ENCODE results near the gene FHOD1. TPM values are rescaled to one million over a fixed set of nuclear protein-coding genes. Genes with fewer than 3 reads are reported as not detected.

Gene FHOD1
- total and polyA plus RNA-seq, 2 of the 13 experiments (the other 11 are each of a cell fraction or from before 2014, with no cell fraction given) = 20.0 to 20.8 TPM

DNA sequence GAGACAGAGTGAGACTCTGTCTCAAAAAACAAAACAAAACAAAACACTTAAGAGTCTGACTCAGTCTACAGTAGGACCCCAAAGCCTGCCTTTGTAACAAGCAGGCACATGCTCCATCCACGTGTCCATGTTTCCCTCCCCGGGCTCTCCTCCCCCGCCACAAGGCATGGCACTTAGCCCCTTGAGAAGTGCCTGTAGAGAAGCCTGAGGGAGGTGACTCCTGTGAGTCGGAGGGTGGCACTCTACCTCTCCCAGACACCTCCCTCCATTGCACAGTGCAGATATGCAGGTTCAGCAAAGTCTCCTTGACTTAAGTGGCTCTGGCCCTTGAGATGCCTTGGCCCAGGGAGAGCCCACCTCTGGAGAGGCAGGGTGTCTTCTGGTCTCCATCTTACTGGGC, 6.8 kb downstream of the FHOD1 start:
- POLR2A ChIA-PET = no interaction called here
- H4K20me1 ChIP-seq (ENCODE audit: insufficient read depth, low read length) = no peaks in the 10 kb centered on the region
- H3K9me3 ChIP-seq (ENCODE audit: low read length) = no peaks in the 10 kb centered on the region
- TF ChIP-seq ZNF446 (CRISPR knock-in tag; IDR thresholded peaks at IDR 0.05) (peak; percentile 48; the same call in 1 of the 2 replicates), ESRRA (CRISPR knock-in tag; IDR thresholded peaks at IDR 0.05; ENCODE audit: low read depth) (no peak)
- peak overlapping the region; percentile 34 for H3K27ac ChIP-seq (ENCODE audit: extremely low read length, insufficient read depth, low read length)
- no TSS peak for BruUV-seq (replicated peaks)
- CTCF ChIA-PET (ENCODE audit: low intra/inter-chr PET ratio, low total read pairs) = no interaction called here
- H3K27me3 ChIP-seq (ENCODE audit: control insufficient read depth in 1 of 2, insufficient read depth in 2 of 2, low read length in 2 of 2) = no peaks in the 10 kb centered on the region
- DNase-seq (ENCODE audit: low spot score) = no peak
- no peak overlapping the region for H3K4me2 ChIP-seq (ENCODE audit: low read depth, low read length)
- intact Hi-C loops (cut with micrococcal nuclease; ENCODE audit: unreplicated experiment) = no loop called here
- H3K79me2 ChIP-seq (ENCODE audit: insufficient read depth, low read length) = no peaks in the 10 kb centered on the region
- peaks cover 35% of the 10 kb centered on the region for H3K4me1 ChIP-seq (ENCODE audit: insufficient read depth, low read length)
- WGBS (ENCODE audit: low lambda C conversion rate) = 98% methylated on average over 4 of the region's 4 CpGs
- no peak overlapping the region for H3K4me3 ChIP-seq (replicated peaks in 1 of 3; ENCODE audit: insufficient read depth in 1 of 3, low read depth in 2 of 3, low read length in 3 of 3)
- H2AFZ ChIP-seq (ENCODE audit: low read length) = no peak overlapping the region
- peaks cover 23 to 40% of the 10 kb centered on the region in 2 experiments for H3K36me3 ChIP-seq (replicated peaks in 1 of 2; ENCODE audit: control insufficient read depth in 1 of 2, insufficient read depth in 2 of 2, low read length in 2 of 2)
- in situ Hi-C loops (cut with HindIII; ENCODE audit: extremely low pct_ligation_motif_present, low pct_unique_long_range_greater_than_20kb) = no loop called here
- no peak for ATAC-seq
- H3K9ac ChIP-seq (ENCODE audit: insufficient read depth, low read depth, low read length) = no peak overlapping the region
- FAIRE-seq = no peak

DNA sequence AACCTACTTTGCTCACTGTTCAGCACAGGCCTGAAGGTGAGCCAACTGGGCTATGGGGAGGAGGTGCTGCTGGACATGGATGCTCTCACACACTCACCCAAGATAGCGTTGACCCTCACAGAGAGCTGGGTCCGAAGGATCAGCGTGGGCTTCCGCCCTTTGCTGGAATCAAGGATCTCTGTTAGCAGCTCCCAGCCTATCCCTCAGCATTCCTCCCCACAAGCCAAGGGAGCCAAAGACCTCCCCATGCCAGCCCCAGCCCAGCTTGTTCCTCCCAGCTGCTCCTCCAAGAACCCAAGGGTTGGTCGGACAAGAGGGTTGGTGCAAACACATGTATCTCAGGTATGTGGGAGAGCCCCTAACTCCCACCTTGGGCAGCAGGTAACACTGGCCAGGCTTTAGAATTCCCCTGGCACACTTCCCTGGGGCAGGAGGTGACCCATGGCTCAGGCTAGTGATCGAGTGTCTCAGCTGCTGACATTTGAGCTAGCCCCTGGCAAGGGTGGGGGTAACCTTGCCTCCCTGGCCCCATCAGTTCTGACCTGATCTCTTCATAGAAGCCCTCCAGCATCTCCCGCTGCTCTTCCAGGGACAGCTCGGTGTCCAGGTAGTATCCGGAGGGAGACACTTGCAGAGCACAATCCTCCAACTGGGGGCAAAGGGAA, 8.3 kb downstream of the FHOD1 start:
- POLR2A ChIA-PET = interaction anchor here (1.4 kb wide), 1 partner anchor 12 kb away, joined by 3 read pairs; the partner anchor contains the start of gene TMEM208
- in situ Hi-C loops (cut with HindIII; ENCODE audit: extremely low pct_ligation_motif_present, low pct_unique_long_range_greater_than_20kb) (no loop called here), intact Hi-C loops (cut with micrococcal nuclease; ENCODE audit: unreplicated experiment) (no loop called here)
- DNase-seq (ENCODE audit: low spot score) (no peak), ATAC-seq (no peak), FAIRE-seq (no peak)
- Histone ChIP-seq H2AFZ (ENCODE audit: low read length) (no peak overlapping the region), H3K27ac (ENCODE audit: extremely low read length, insufficient read depth, low read length) (no peak overlapping the region), H3K36me3 (replicated peaks in 1 of 2; ENCODE audit: control insufficient read depth in 1 of 2, insufficient read depth in 2 of 2, low read length in 2 of 2) (peaks cover 27 to 45% of the 10 kb centered on the region in 2 experiments), H3K9ac (ENCODE audit: insufficient read depth, low read depth, low read length) (no peak overlapping the region), H3K9me3 (ENCODE audit: low read length) (no peaks in the 10 kb centered on the region), H3K4me3 (replicated peaks in 1 of 3; ENCODE audit: insufficient read depth in 1 of 3, low read depth in 2 of 3, low read length in 3 of 3) (no peak overlapping the region), H3K4me2 (ENCODE audit: low read depth, low read length) (no peak overlapping the region), H3K27me3 (ENCODE audit: control insufficient read depth in 1 of 2, insufficient read depth in 2 of 2, low read length in 2 of 2) (no peaks in the 10 kb centered on the region), H3K79me2 (ENCODE audit: insufficient read depth, low read length) (no peaks in the 10 kb centered on the region), H3K4me1 (ENCODE audit: insufficient read depth, low read length) (peaks cover 21% of the 10 kb centered on the region), H4K20me1 (ENCODE audit: insufficient read depth, low read length) (no peaks in the 10 kb centered on the region)
- WGBS (ENCODE audit: low lambda C conversion rate) = 93% methylated on average over 8 of the region's 9 CpGs
- BruUV-seq (replicated peaks) = no TSS peak
- CTCF ChIA-PET (ENCODE audit: low intra/inter-chr PET ratio, low total read pairs) = no interaction called here
- TF ChIP-seq ZNF296 (CRISPR knock-in tag; conservative IDR thresholded peaks at IDR 0.05) (no peak), ESRRA (CRISPR knock-in tag; IDR thresholded peaks at IDR 0.05; ENCODE audit: low read depth) (no peak), SP4 (CRISPR knock-in tag; IDR thresholded peaks at IDR 0.05) (no peak), KDM6A (CRISPR knock-in tag; IDR thresholded peaks at IDR 0.05; ENCODE audit: low read depth) (no peak), ZNF644 (CRISPR knock-in tag; IDR thresholded peaks at IDR 0.05; ENCODE audit: low read depth) (no peak), NKX3-1 (CRISPR knock-in tag; IDR thresholded peaks at IDR 0.05) (no peak), FOXM1 (CRISPR knock-in tag; IDR thresholded peaks at IDR 0.05) (no peak)
- TF ChIP-seq, protein P1, sequence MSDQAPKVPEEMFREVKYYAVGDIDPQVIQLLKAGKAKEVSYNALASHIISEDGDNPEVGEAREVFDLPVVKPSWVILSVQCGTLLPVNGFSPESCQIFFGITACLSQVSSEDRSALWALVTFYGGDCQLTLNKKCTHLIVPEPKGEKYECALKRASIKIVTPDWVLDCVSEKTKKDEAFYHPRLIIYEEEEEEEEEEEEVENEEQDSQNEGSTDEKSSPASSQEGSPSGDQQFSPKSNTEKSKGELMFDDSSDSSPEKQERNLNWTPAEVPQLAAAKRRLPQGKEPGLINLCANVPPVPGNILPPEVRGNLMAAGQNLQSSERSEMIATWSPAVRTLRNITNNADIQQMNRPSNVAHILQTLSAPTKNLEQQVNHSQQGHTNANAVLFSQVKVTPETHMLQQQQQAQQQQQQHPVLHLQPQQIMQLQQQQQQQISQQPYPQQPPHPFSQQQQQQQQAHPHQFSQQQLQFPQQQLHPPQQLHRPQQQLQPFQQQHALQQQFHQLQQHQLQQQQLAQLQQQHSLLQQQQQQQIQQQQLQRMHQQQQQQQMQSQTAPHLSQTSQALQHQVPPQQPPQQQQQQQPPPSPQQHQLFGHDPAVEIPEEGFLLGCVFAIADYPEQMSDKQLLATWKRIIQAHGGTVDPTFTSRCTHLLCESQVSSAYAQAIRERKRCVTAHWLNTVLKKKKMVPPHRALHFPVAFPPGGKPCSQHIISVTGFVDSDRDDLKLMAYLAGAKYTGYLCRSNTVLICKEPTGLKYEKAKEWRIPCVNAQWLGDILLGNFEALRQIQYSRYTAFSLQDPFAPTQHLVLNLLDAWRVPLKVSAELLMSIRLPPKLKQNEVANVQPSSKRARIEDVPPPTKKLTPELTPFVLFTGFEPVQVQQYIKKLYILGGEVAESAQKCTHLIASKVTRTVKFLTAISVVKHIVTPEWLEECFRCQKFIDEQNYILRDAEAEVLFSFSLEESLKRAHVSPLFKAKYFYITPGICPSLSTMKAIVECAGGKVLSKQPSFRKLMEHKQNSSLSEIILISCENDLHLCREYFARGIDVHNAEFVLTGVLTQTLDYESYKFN (CRISPR knock-in tag; conservative IDR thresholded peaks at IDR 0.05) = no peak
- TF ChIP-seq, protein P2, sequence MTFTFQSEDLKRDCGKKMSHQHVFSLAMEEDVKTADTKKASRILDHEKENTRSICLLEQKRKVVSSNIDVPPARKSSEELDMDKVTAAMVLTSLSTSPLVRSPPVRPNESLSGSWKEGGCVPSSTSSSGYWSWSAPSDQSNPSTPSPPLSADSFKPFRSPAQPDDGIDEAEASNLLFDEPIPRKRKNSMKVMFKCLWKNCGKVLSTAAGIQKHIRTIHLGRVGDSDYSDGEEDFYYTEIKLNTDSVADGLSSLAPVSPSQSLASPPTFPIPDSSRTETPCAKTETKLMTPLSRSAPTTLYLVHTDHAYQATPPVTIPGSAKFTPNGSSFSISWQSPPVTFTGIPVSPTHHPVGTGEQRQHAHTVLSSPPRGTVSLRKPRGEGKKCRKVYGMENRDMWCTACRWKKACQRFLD (CRISPR knock-in tag; IDR thresholded peaks at IDR 0.05; ENCODE audit: borderline replicate concordance) = no peak
